ENCODE data around the gene DNASE2.
"Not testable (repeated sequence)": the region's sequence is repeated elsewhere in the genome, so short reads cannot be mapped to it uniquely, and the experiment has no call there.

Gene DNASE2

GRCh38 chr19:12881172-12881808 is at the start of gene DNASE2:
Gene DNASE2, minus strand, starts transcription at chr19:12881449. Its CDS starts 74 bp downstream, at chr19:12881375.
- DNase-seq, result peak in 57 of 58 donors; percentile 21 to 92 (median 81)

- DNase-seq, result no peak
Measured at GRCh38 chr19:12930002-12930645, 48.9 kb upstream of the DNASE2 start.

- DNase-seq, result no peak
Measured at GRCh38 chr19:12924621-12925310, 43.5 kb upstream of the DNASE2 start.

- DNase-seq, result no peak
Measured at GRCh38 chr19:12922959-12923358, 41.7 kb upstream of the DNASE2 start.

- no peak for DNase-seq
Measured at GRCh38 chr19:12921047-12921446, 39.8 kb upstream of the DNASE2 start.

GRCh38 chr19:12918253-12918652 is 37.0 kb upstream of the DNASE2 start:
- DNase-seq, result no peak

GRCh38 chr19:12915860-12916259 is 34.6 kb upstream of the DNASE2 start:
- DNase-seq, result not testable (repeated sequence)

- DNase-seq, result peak in 21 of 58 donors; percentile 6 to 46 (median 23)
Measured at GRCh38 chr19:12913851-12914690, 32.8 kb upstream of the DNASE2 start.

- peak; percentile 12 to 94 (median 80) for DNase-seq
Measured at GRCh38 chr19:12913011-12913561, 31.8 kb upstream of the DNASE2 start.

- DNase-seq, result peak in 1 of 58 donors; percentile 64
Measured at GRCh38 chr19:12912571-12912970, 31.3 kb upstream of the DNASE2 start.

- DNase-seq, result no peak
Measured at GRCh38 chr19:12907166-12907565, 25.9 kb upstream of the DNASE2 start.

- no peak for DNase-seq
Measured at GRCh38 chr19:12899891-12900518, 18.8 kb upstream of the DNASE2 start.

- DNase-seq, result peak in 3 of 58 donors; percentile 11 to 46 (median 15)
Measured at GRCh38 chr19:12896460-12896859, 15.2 kb upstream of the DNASE2 start.

- DNase-seq, result no peak
Measured at GRCh38 chr19:12893582-12893981, 12.3 kb upstream of the DNASE2 start.

GRCh38 chr19:12891553-12892021 is 10.3 kb upstream of the DNASE2 start:
- no peak for DNase-seq

- DNase-seq, result peak; percentile 75 to 99 (median 98)
Measured at GRCh38 chr19:12890787-12891552, 9.7 kb upstream of the DNASE2 start, which contains the start of gene GCDH. Gene GCDH, plus strand, starts transcription at chr19:12891160. Its CDS starts 145 bp downstream, at chr19:12891305.

- DNase-seq, result not testable (repeated sequence)
Measured at GRCh38 chr19:12890299-12890786, 9.1 kb upstream of the DNASE2 start.

- DNase-seq, result no peak
Measured at GRCh38 chr19:12888006-12888603, 6.9 kb upstream of the DNASE2 start.

All from anterior cingulate cortex (tissue), 58 donors.